Activated CD4-positive, alpha-beta memory T cell treated with anti-CD3 and anti-CD28 coated beads for 36 hours (primary cell): ENCODE measurements around the gene SEC14L5. TPM values are rescaled to one million over a fixed set of nuclear protein-coding genes. Genes with fewer than 3 reads are reported as not detected.

Source experiments
- CTCF ChIA-PET: fragments of 350-600 bp; sonication (Branson Sonifier 250); formaldehyde crosslinking; loops from one replicate; lab custom pipeline; 2021; ENCODE audit warnings: antibody characterized with exemption, inconsistent platforms; lab: Charles Lee
- POLR2A ChIA-PET: fragments of 350-600 bp; sonication (Branson Sonifier 250); formaldehyde crosslinking; loops from one replicate; lab custom pipeline; 2021; ENCODE audit warnings: antibody characterized with exemption; lab: Charles Lee
- DNase-seq: peaks from one replicate; pipeline ENCODE4 v3.0.0-alpha.2; 2020
- H3K27ac Mint-ChIP-seq: one replicate; pipeline ENCODE4 v1.8.0; 2021; ENCODE audit warnings: mixed read lengths
- H3K27me3 Mint-ChIP-seq: one replicate; pipeline ENCODE4 v1.8.0; 2021; ENCODE audit warnings: mixed read lengths
- H3K36me3 Mint-ChIP-seq: one replicate; pipeline ENCODE4 v1.8.0; 2021; ENCODE audit warnings: mixed read lengths
- H3K4me1 Mint-ChIP-seq: one replicate; pipeline ENCODE4 v1.8.0; 2021; ENCODE audit warnings: low read depth, mixed read lengths
- H3K4me3 Mint-ChIP-seq: one replicate; pipeline ENCODE4 v1.8.0; 2021; ENCODE audit warnings: mild to moderate bottlenecking, mixed read lengths
- H3K9me3 Mint-ChIP-seq: one replicate; pipeline ENCODE4 v1.8.0; 2021; ENCODE audit warnings: mixed read lengths
- intact Hi-C: fragments of 100-400 bp; cut with micrococcal nuclease; formaldehyde crosslinking; loops from one replicate; pipeline ENCODE4 v1.15.1; 2023
- total RNA-seq, 2 experiments: library from RNA; stranded (reverse); gene quantifications; one replicate each; pipeline ENCODE4 v1.2.3, GENCODE V29; 2021

SEC14L5 gene
- total RNA-seq, result under 1 TPM in 1 of 2 experiments, not detected in 1; 0.07 TPM

DNA sequence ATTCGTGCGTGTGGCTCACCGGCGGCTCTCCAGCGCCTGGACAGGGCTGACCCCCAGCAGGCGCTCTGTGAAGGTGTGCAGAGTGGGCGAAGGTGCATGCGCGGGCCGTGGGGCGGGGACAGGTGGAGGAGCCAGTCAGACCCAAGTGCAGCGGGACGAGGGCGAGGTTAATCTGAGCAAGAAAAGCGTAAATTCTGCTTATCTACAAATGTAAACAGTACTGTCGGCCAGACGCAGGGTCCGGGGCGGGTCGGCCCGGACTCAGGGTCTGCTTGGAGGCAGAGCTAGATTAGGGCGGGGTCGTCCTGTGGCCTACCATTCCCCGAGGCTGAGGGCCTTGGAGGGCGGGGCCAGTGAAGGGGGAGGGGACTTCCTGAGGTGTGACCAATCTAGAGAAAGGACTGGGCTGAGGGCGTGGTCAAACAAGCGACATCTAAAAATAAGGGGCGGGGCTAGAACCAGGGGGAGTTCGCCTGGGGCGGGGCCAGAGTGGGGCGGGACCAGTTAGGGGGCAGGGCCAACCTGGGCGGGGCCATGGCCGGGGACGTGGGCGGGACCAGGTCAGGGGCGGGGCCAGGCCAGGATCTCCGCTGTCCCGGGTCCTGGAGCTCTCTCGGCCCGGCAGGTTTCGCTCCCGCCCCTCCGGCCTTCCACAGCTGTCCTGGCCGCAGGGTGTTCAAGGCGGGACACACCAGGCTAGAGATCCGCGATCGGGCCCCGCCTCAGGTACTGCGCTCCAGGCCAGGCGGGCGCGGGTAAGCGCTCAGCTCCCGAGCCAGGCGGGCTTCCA lies at the start of gene SEC14L5:
Gene SEC14L5, plus strand, starts transcription at position 611 of the 790 bp plus-strand sequence. CDS start 994 bp downstream, outside the sequence.
- peak within 1 kb of the TSS; percentile 66 for H3K4me3 Mint-ChIP-seq
- intact Hi-C loops, result loop anchor here (1.0 kb wide), 1 partner anchor 155 kb away; no protein-coding TSS in a partner anchor
- no peaks in the 10 kb centered on the region for H3K36me3 Mint-ChIP-seq
- ChIA-PET CTCF (interaction anchor here (0.7 kb wide), 1 partner anchor 134 kb away, joined by 3 read pairs; no protein-coding TSS in a partner anchor), POLR2A (no interaction called here)
- H3K9me3 Mint-ChIP-seq, result no peaks in the 10 kb centered on the region
- DNase-seq, result peak; percentile 97
- H3K27ac Mint-ChIP-seq, result no peak within 1 kb of the TSS
- H3K27me3 Mint-ChIP-seq, result peaks cover 28% of the 10 kb centered on the region
- H3K4me1 Mint-ChIP-seq, result peaks cover 15% of the 10 kb centered on the region

DNA sequence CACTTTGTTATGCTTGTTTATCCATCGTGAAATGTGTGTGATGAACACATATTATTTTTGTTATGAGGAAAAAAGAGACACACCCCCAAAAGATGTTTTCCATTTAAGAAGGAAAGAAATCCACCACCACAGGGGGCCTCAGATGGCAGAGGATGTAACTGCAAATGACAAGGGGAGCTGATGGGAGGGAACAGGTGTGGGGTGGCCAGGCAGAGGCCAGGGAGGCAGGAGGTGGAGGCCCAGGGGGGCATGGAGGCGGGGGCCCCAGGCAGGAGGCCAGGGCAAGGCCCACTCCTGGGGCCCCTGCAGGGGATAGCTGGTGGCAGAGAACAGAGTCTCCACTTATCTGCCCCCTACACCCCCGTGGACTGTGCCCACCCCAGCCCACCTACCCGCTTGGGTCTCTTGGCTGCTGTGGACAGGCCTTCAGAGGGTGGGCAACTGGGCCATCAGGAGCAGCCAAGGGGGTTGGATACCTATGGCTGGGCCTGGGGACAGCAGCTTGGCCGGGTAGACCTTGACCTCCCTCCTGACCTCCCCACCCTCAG lies 49.2 kb upstream of the SEC14L5 start:
- no peaks in the 10 kb centered on the region for H3K9me3 Mint-ChIP-seq
- DNase-seq, result no peak
- H3K4me3 Mint-ChIP-seq, result no peak overlapping the region
- H3K27ac Mint-ChIP-seq, result no peak overlapping the region
- POLR2A ChIA-PET, result no interaction called here
- no peaks in the 10 kb centered on the region for H3K4me1 Mint-ChIP-seq
- peaks cover 6% of the 10 kb centered on the region for H3K27me3 Mint-ChIP-seq
- intact Hi-C loops, result no loop called here
- H3K36me3 Mint-ChIP-seq, result no peaks in the 10 kb centered on the region
- CTCF ChIA-PET, result no interaction called here

DNA sequence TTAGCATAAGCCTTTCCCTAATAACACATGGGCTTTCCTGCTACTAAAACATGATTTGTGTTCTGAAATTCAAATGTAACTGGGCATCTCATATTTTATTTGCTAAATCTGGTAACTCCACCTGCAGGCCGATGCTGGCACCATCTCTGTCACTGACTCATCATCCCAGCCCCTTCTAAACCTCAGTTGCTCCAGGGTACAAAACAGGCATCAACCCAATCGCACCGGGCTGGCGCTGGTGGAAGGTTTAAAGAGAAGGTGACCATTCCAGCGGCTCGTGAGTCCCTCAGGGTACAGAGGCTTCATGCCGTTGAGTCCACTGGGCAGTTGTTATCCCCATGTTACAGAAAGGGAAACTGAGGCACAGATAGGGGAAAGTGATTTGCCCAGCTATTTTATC lies 48.3 kb upstream of the SEC14L5 start:
- POLR2A ChIA-PET, result no interaction called here

DNA sequence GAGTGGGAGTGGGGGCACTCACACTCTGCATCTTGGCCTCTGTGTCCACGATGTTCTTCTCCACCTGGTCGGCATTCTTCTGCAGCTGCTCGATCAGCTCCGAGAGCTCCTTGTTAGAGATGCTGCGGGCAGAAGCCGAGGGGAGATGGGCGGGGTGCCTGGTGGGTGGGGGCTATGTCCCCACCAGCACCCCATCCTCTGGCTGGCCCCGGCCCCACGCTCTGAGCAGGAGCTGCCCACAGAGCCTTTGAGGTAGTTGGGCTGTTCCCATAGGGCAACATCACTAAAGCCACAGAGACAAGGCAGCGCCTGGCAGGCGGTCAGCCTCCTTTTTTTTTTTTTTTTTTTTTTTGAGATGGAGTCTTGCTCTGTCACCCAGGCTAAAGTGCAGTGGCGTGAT lies 47.3 kb upstream of the SEC14L5 start:
- intact Hi-C loops, result no loop called here
- no peaks in the 10 kb centered on the region for H3K36me3 Mint-ChIP-seq
- ChIA-PET CTCF (no interaction called here), POLR2A (no interaction called here)
- H3K27me3 Mint-ChIP-seq, result peaks cover 1% of the 10 kb centered on the region
- no peak overlapping the region for H3K4me3 Mint-ChIP-seq
- DNase-seq, result no peak
- H3K27ac Mint-ChIP-seq, result no peak overlapping the region
- no peaks in the 10 kb centered on the region for H3K9me3 Mint-ChIP-seq
- H3K4me1 Mint-ChIP-seq, result no peaks in the 10 kb centered on the region

More for the DNA sequence above, 48.3 kb upstream of the SEC14L5 start:
- CTCF ChIA-PET, result no interaction called here
- Mint-ChIP-seq H3K27me3 (peaks cover 1% of the 10 kb centered on the region), H3K4me1 (no peaks in the 10 kb centered on the region), H3K9me3 (no peaks in the 10 kb centered on the region), H3K36me3 (no peaks in the 10 kb centered on the region), H3K4me3 (no peak overlapping the region), H3K27ac (no peak overlapping the region)
- intact Hi-C loops, result no loop called here
- DNase-seq, result no peak

DNA sequence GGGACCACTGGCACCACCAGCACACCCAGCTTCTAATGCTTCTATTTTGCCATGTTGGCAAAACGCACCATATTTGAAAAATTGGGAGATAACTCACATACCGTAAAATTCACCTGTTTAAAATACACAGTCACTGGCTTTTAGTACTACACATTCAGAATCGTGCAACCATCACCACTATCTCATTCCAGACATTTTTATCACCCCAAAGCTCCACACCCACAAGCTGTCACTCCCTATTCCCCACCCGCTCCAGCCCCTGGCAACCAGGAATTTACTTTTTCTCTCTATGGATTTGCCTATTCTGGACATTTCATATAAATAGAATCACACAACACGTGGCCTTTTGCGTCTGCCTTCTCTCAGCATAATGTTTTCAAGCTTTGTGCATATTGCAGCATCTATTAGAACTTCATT lies 46.2 kb upstream of the SEC14L5 start:
- ChIA-PET CTCF (interaction anchor here (0.6 kb wide), 1 partner anchor 16 kb away, joined by 3 read pairs; no protein-coding TSS in a partner anchor), POLR2A (no interaction called here)
- no peaks in the 10 kb centered on the region for H3K9me3 Mint-ChIP-seq
- intact Hi-C loops, result no loop called here
- H3K4me1 Mint-ChIP-seq, result no peaks in the 10 kb centered on the region
- no peaks in the 10 kb centered on the region for H3K27me3 Mint-ChIP-seq
- no peak overlapping the region for H3K27ac Mint-ChIP-seq
- H3K4me3 Mint-ChIP-seq, result no peak overlapping the region
- H3K36me3 Mint-ChIP-seq, result no peaks in the 10 kb centered on the region
- no peak for DNase-seq

DNA sequence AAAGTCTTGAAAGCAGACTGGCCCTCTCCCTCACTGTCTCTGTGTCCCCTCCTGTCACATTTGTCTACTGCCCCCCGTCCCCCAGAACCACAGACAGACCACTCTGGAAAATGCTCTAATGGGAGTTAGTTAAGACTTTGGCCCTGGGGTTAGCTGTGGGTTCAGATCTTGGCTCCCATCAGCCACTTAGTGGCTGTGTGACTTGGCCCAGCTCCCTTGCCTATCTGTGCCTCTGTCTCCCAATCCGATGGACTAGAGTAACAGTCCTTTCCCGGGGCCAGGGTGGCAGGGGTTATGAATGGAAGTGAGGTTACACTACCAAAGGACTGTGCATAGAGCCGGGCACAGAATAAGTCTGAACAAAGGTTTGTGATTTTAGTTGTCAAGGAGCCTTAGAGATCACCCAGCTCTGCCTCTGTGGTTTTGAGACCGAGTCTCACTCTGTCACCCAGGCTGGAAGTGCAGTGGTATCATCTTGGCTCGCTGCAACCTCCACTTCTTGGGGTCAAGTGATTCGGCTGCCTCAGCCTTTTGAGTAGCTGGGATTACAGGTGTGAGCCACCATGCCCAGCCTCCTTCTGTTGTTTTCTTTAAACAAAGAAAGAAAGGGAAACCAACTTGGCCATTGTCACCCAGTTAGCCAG lies 44.9 kb upstream of the SEC14L5 start:
- Mint-ChIP-seq H3K4me3 (no peak overlapping the region), H3K36me3 (no peaks in the 10 kb centered on the region), H3K9me3 (no peaks in the 10 kb centered on the region), H3K4me1 (no peaks in the 10 kb centered on the region), H3K27ac (no peak overlapping the region), H3K27me3 (peaks cover 4% of the 10 kb centered on the region)
- intact Hi-C loops, result no loop called here
- CTCF ChIA-PET, result no interaction called here
- DNase-seq, result no peak
- POLR2A ChIA-PET, result no interaction called here

DNA sequence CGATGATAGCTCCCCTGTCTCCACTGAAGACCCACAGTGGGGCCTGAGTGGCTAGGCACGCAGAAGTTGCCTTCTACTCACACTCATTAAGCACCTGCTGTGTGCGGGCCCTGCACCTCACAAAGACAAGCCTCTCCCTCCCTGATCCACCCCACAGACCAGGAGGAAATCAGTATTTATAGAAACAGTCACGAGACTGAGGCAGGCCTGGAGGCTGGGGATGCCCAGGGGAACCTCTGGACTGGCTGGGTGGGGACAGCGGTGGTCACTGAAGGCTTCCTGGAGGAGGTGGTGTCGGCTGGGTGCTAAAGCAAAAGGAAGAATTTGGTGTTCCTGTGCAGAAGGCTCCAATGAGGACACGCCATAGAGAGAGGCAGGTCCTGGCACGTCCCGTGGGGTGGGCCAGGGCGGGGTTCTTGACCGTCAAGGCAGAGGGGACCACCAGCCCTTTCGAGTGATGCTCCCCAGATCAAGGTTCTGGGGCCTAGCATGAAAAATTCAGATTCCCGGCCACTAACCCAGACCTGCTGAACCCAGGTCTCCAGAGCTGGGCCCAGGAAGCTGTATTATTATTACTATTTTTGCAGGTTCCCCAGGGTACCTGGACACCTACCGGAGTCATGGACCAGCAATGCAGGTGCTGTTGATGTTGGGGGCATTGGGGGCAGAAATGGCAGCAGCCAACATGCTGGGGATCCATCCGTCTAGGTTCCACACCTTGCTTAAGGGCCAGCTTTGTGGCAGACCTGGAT lies 44.2 kb upstream of the SEC14L5 start:
- DNase-seq, result no peak
- Mint-ChIP-seq H3K36me3 (no peaks in the 10 kb centered on the region), H3K4me1 (no peaks in the 10 kb centered on the region), H3K27ac (no peak overlapping the region), H3K9me3 (no peaks in the 10 kb centered on the region), H3K4me3 (no peak overlapping the region), H3K27me3 (peaks cover 4% of the 10 kb centered on the region)
- intact Hi-C loops, result no loop called here
- POLR2A ChIA-PET, result no interaction called here
- CTCF ChIA-PET, result no interaction called here

DNA sequence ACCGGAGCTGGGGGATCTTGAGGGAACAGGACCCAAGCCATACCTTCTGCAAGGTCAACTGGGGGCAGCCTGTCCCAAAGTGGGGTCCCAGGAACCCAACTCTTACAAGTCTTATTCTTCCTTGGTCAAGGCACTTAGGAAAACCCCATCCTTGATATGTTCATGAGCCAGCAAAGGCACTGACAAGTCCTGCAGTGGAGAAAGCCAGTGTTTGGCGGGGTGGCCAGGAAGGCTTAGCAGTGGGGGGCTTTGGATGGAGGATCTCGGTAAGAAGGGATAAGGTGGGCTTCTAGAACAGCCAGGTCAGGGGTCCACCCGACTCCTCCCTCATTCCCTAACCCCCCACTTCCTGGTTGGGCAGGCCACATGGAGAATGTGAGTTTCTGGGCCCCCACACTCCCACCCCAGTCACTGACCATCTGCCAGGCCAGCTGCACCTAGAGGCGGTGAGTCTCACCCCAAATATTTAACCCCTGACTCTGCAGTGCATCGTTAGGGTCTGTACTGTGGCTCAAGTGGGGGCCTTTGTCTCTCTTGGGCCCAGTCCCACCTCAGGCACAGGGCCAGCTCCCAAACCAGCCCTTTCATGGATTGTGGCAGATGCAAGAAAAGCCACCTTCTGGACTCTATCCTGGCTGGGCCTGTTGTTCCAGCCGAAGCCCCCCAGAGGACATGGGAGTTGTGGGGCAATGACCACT lies 43.5 kb upstream of the SEC14L5 start:
- ChIA-PET CTCF (no interaction called here), POLR2A (no interaction called here)
- Mint-ChIP-seq H3K9me3 (no peaks in the 10 kb centered on the region), H3K27me3 (peaks cover 4% of the 10 kb centered on the region), H3K27ac (no peak overlapping the region), H3K4me1 (no peaks in the 10 kb centered on the region), H3K4me3 (no peak overlapping the region), H3K36me3 (no peaks in the 10 kb centered on the region)
- no peak for DNase-seq
- intact Hi-C loops, result no loop called here

DNA sequence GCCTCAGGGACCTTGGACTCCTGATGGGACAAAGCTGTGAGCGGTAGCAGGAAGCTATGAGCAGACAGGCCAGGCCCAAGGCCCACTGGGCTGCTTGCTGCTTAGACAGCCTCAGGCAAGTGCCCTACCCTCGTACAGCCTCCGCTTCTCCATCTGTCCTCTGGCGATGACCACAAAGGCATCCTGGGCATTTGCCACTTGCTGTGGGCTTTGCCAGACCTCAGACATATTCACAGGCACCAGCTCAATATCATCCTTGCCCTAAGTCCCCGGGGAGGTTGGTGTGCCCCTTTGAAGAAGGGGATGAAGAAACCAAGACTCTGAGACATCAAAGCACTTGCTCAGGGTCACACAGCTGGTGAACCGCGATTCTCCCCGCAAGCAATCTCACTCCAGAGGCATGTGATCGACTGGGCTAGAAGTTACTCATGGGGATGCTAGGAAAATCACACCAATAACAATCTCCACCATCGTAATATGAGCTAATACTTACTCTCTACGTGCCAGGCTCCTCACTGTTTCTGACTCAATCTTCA lies 42.8 kb upstream of the SEC14L5 start:
- DNase-seq, result no peak
- H3K9me3 Mint-ChIP-seq, result no peaks in the 10 kb centered on the region
- no peak overlapping the region for H3K4me3 Mint-ChIP-seq
- ChIA-PET POLR2A (no interaction called here), CTCF (no interaction called here)
- H3K4me1 Mint-ChIP-seq, result no peaks in the 10 kb centered on the region
- H3K27ac Mint-ChIP-seq, result no peak overlapping the region
- intact Hi-C loops, result no loop called here
- H3K27me3 Mint-ChIP-seq, result peaks cover 4% of the 10 kb centered on the region
- no peaks in the 10 kb centered on the region for H3K36me3 Mint-ChIP-seq

DNA sequence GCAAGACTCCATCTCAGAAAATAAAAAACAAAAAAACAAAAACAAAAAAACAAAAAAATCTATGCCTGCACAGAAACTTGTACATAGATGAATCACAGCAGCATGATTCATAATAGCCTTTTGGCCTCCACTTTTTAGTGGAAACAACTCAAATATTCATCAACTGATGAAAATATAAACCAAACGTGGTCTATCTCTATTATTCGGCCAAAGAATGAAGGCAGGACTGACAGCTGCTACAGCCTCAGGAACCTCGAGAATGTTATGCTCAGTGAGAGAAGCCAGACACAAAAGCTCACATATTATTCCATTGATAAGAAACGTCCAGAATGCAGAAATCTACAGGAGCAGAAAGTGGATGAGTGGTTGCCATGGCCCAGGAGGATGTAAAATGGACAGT lies 41.0 kb upstream of the SEC14L5 start:
- intact Hi-C loops, result no loop called here
- Mint-ChIP-seq H3K27ac (no peak overlapping the region), H3K9me3 (no peaks in the 10 kb centered on the region), H3K4me3 (no peak overlapping the region), H3K36me3 (no peaks in the 10 kb centered on the region), H3K4me1 (no peaks in the 10 kb centered on the region), H3K27me3 (peaks cover 4% of the 10 kb centered on the region)
- DNase-seq, result no peak
- CTCF ChIA-PET, result no interaction called here
- POLR2A ChIA-PET, result no interaction called here

DNA sequence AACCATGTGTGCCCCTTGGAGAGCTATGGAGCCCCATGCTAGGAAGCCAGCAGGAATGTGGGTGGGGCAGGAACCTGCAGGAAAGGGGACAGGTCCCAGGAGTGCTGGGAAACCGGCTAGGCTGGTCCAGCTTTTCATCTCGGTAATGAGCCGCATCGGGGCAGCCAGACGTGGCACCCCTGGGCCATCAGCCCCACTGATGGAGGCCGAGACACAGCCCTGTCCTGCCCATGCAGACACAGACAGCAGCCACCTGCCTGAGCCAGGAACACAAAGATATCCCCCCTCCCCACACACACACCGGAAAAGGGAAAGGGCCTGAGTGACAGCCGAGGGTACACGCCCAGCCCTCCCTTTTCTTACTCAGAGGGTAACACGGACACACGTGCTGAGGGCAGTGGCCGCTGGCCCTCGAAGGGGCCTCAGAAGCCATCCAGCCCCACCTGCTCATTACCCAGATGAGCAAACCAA lies 39.3 kb upstream of the SEC14L5 start:
- Mint-ChIP-seq H3K9me3 (no peaks in the 10 kb centered on the region), H3K27me3 (peaks cover 4% of the 10 kb centered on the region), H3K4me3 (no peak overlapping the region), H3K4me1 (no peaks in the 10 kb centered on the region), H3K27ac (no peak overlapping the region), H3K36me3 (no peaks in the 10 kb centered on the region)
- DNase-seq, result no peak
- intact Hi-C loops, result no loop called here
- ChIA-PET POLR2A (no interaction called here), CTCF (no interaction called here)
